WI38 (cell line): Measurements from ENCODE around the gene ALK.

Experiments
- H3K4me3 ChIP-seq: 2 replicates; pipeline ENCODE4 v1.5.1; 2011; ENCODE audit warnings: low read depth, mild to moderate bottlenecking, control low read depth, low read length
- TF ChIP-seq, protein P1 (sequence below): IDR thresholded peaks from 2 replicates; pipeline ENCODE4 v1.5.1; 2012; ENCODE audit warnings: low read depth, mild to moderate bottlenecking, control low read depth, low read length

The ALK gene

DNA sequence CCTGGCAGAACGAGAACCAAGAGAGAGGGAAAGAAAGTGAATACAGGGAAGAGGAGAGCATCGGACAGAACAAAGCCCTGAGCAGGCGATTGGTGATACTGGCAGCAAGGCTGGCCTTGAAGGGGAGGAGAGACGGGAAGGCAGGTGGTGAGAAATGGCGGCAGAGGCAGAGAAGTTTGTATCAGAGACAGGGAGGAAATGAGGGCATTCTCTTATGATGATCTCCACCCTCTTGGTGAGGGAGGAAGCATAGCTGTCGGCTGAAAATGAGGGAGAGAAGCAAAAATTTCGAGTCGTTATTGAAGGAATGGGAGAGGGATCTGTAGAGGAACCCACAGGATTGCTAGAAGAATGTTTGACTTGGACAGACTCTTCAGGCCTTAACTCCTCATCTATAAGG is 725.6 kb downstream of the ALK start:
- no peak overlapping the region for H3K4me3 ChIP-seq
- TF ChIP-seq, protein P1, sequence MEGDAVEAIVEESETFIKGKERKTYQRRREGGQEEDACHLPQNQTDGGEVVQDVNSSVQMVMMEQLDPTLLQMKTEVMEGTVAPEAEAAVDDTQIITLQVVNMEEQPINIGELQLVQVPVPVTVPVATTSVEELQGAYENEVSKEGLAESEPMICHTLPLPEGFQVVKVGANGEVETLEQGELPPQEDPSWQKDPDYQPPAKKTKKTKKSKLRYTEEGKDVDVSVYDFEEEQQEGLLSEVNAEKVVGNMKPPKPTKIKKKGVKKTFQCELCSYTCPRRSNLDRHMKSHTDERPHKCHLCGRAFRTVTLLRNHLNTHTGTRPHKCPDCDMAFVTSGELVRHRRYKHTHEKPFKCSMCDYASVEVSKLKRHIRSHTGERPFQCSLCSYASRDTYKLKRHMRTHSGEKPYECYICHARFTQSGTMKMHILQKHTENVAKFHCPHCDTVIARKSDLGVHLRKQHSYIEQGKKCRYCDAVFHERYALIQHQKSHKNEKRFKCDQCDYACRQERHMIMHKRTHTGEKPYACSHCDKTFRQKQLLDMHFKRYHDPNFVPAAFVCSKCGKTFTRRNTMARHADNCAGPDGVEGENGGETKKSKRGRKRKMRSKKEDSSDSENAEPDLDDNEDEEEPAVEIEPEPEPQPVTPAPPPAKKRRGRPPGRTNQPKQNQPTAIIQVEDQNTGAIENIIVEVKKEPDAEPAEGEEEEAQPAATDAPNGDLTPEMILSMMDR: no peak

DNA sequence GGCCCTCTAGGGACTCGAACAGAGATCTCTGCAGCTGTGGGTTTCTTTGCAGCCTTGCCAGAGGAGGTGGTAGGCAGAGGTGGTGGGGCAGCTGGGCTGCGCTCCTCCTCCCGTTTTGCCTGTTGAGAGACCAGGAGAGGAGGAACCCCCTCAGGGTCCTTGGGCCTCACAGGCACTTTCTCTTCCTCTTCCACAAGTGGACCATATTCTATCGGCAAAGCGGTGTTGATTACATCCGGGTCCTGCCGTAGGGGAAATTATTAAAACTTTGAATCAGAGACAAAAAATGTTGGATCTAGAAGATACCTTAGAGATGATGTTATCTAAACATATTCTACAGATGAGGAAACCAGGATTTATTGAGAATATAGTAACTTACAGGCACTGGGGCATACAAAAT is 727.7 kb downstream of the ALK start:
- TF ChIP-seq, protein P1: no peak
- H3K4me3 ChIP-seq: no peak overlapping the region

DNA sequence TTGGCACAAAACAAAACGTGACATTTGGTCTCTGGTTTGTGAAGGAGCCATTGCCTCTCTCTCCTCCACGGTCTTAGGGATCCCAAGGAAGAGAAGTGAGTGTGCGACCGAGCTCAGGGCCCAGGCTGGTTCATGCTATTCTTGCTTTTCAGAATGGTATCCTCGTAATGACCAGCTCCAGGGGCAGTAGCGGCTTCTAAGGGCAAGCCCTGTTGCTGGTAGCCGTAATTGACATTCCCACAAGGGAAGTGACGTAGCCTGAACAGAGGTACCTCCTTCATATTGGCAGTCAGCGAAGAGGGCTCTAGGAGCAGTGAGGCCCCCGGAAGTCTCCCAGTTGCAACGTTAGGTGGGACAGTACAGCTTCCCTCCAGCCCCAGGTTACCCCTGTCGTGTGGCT is 728.3 kb downstream of the ALK start:
- no peak overlapping the region for H3K4me3 ChIP-seq
- TF ChIP-seq, protein P1: no peak

DNA sequence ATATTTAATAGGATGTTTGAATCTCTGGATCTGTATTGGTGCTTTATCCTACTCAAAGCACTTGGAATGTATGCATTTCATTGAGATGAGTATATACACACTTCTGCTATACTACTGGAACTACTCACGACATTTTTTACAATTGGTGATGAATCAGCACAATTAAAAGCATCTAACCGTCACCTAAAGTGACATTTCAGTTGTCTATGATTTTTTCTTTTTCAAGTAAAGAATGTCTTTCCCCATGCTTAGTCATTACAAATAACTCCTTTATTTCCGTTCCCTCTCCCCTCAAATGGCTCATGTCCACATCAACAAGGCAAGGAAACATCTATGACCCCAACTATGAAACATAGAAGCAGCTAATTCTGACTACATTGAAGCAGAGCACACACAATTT is 728.9 kb downstream of the ALK start:
- TF ChIP-seq, protein P1: no peak
- no peak overlapping the region for H3K4me3 ChIP-seq

DNA sequence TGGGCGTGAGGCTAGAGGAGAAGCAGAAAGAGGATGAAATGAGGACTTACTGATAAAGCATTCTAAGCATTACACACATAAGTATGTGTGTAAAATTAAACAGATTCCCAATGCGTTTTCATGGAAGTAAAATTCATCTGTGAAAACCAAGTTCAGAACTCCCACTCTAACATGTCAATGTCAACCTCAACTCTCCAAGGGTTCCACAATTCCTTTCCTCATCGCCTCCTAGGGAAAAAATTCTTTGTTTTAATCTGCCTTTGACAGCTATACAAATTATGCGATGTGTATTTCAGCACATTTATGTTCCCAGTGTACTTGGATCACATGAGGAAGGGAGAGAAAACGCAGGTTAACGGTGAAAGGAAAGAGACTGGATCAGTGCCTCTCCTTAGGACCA is 729.6 kb downstream of the ALK start:
- TF ChIP-seq, protein P1: no peak
- no peak overlapping the region for H3K4me3 ChIP-seq

DNA sequence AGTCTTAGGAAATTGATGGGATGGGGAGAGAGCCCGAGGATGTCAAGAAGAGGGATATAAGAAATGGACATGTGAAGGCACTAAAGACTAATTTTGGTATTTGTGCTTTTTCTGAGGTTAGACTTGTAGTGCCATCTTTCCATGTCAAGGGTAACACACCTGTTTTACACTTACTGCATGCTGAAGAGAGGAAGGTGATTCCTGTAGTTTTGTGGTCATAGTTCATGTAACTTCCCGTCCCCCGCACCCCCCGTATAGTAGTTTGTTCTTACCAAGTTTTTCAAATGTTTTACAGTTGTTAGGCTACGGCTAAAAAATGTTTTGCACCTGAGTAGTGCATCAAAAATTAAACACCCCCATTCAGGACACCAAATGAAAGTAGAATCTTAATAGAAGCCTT is 732.3 kb downstream of the ALK start:
- TF ChIP-seq, protein P1: no peak
- no peak overlapping the region for H3K4me3 ChIP-seq

DNA sequence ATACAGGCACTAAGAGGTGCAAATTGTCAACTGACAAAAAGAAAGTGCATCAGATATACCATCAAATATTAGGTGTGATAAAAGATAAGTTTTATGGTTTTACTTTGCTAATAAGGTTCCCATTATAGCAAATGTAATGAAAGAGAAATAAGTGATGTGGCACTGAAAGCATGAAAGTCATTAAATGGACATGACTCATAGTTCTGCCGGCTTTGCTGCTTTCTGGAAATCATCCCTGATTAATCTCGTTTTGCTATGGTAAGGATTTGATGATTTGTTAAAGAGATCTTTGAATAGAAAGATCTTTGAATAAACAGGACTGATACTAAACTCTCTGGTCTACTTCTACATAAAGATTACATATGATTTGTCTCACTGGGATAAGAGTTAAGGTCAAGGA is 733.5 kb downstream of the ALK start:
- no peak overlapping the region for H3K4me3 ChIP-seq
- TF ChIP-seq, protein P1: no peak
